Hematopoietic multipotent progenitor cell treated with erythropoietin and hydrocortisone succinate and interleukin-3 and kit ligand, for 4 days (in vitro differentiated cells): Measurements from ENCODE around the gene CHM.

ENCODE experiments used
- DNase-seq: peaks from one replicate; pipeline ENCODE4 v3.0.0-alpha.2; 2015

Gene CHM

GRCh38 chrX:85903692-85904471, 143.5 kb downstream of the CHM start:
- no peak for DNase-seq

- DNase-seq, result no peak
Measured at GRCh38 chrX:85897362-85898126, 149.8 kb downstream of the CHM start.

GRCh38 chrX:85882601-85883000, 164.8 kb downstream of the CHM start:
- DNase-seq, result no peak

GRCh38 chrX:85870585-85870984, 176.8 kb downstream of the CHM start:
- DNase-seq, result no peak

- DNase-seq, result no peak
Measured at GRCh38 chrX:85865324-85865723, 182.0 kb downstream of the CHM start.

GRCh38 chrX:85859426-85859825, 187.9 kb downstream of the CHM start:
- DNase-seq, result peak; percentile 3

- DNase-seq, result peak; percentile 14
Measured at GRCh38 chrX:85851418-85851817, 195.9 kb downstream of the CHM start.

- no peak for DNase-seq
Measured at GRCh38 chrX:85836868-85837267, 210.5 kb downstream of the CHM start.

- no peak for DNase-seq
Measured at GRCh38 chrX:85828771-85829170, 218.6 kb downstream of the CHM start.

GRCh38 chrX:85815203-85815751, 232.1 kb downstream of the CHM start:
- no peak for DNase-seq
